GM12878 (cell line): Measurements from ENCODE around the gene CCL7. TPM values are rescaled to one million over a fixed set of nuclear protein-coding genes. Genes with fewer than 3 reads are reported as not detected.

Experiments
- ATAC-seq: fragments of 200-7000 bp; cut with Tn5 transposase; 3 replicates; pipeline ENCODE4 v1.9.1; 2020; ENCODE audit warnings: mild to moderate bottlenecking, moderate library complexity
- BruUV-seq: library from RNA; stranded (reverse); fragments of 400-500 nt; replicated peaks from 2 replicates; lab custom pipeline; 2021; lab: Mats Ljungman, UMichigan
- CTCF ChIA-PET: fragments of 300-600 bp; sonication (Branson Sonifier 250); formaldehyde crosslinking; extraction: SDS; loops from one replicate; lab custom pipeline; 2021; ENCODE audit warnings: inconsistent platforms; lab: Yijun Ruan, JAX
- POLR2A ChIA-PET: fragments of 350-600 bp; formaldehyde crosslinking; extraction: SDS; loops from one replicate; lab custom pipeline; 2021; ENCODE audit warnings: inconsistent platforms; lab: Charles Lee
- RAD21 ChIA-PET: fragments of 300-600 bp; sonication (Branson Sonifier 250); formaldehyde crosslinking; loops from one replicate; lab custom pipeline; 2023; ENCODE audit warnings: antibody characterized with exemption; ENCODE audit not compliant: unreplicated experiment; lab: Charles Lee
- SMC1A ChIA-PET: fragments of 300-600 bp; sonication (Branson Sonifier 250); formaldehyde crosslinking; loops from one replicate; lab custom pipeline; 2023; ENCODE audit not compliant: unreplicated experiment, uncharacterized antibody; lab: Charles Lee
- DNase-seq: peaks from one replicate; pipeline ENCODE4 v3.0.0-alpha.2; 2011; ENCODE audit warnings: low read depth, low spot score
- FAIRE-seq: peaks from 3 replicates; lab custom pipeline; 2011; peaks lifted over from hg19 to GRCh38; lab: Jason Lieb, UNC
- H2AFZ ChIP-seq: 2 replicates; pipeline ENCODE4 v1.6.0; 2011; ENCODE audit warnings: low read depth, low read length, control low read depth; ENCODE audit not compliant: control insufficient read depth
- H3K27ac ChIP-seq: 2 replicates; pipeline ENCODE4 v1.5.1; 2011; ENCODE audit warnings: control low read depth; ENCODE audit not compliant: control insufficient read depth, insufficient read depth
- H3K27me3 ChIP-seq, 2 experiments: replicated peaks in 1 of 2; 2 replicates each; pipeline versions ENCODE4 v1.6.0 to v1.6.1; 2011; ENCODE audit warnings: low read length in 1 of 2; ENCODE audit not compliant: control insufficient read depth in 2 of 2, insufficient read depth in 2 of 2
- H3K36me3 ChIP-seq, 2 experiments: 2 replicates each; pipeline ENCODE4 v1.5.1; 2011; ENCODE audit warnings: low read length in 1 of 2; ENCODE audit not compliant: control insufficient read depth in 2 of 2, insufficient read depth in 2 of 2
- H3K4me1 ChIP-seq: 2 replicates; pipeline ENCODE4 v1.6.1; 2011; ENCODE audit warnings: mild to moderate bottlenecking, low read length, moderate library complexity, mixed read lengths; ENCODE audit not compliant: control insufficient read depth, insufficient read depth
- H3K4me2 ChIP-seq: 2 replicates; pipeline ENCODE4 v1.6.0; 2011; ENCODE audit warnings: control low read depth; ENCODE audit not compliant: control insufficient read depth, insufficient read depth
- H3K4me3 ChIP-seq: fragments of 200-600 bp; sonication (generic); 2 replicates; pipeline ENCODE4 v1.5.1; 2016
- H3K79me2 ChIP-seq: 2 replicates; pipeline ENCODE4 v1.6.0; 2011; ENCODE audit warnings: low read length; ENCODE audit not compliant: control insufficient read depth, insufficient read depth
- H3K9ac ChIP-seq: 2 replicates; pipeline ENCODE4 v1.8.0; 2011; ENCODE audit warnings: low read length, control low read depth, mixed read lengths; ENCODE audit not compliant: control insufficient read depth, insufficient read depth
- H3K9me3 ChIP-seq: replicated peaks from 3 replicates; pipeline ENCODE4 v1.5.1; 2011; ENCODE audit warnings: mild to moderate bottlenecking, low read length; ENCODE audit not compliant: control insufficient read depth, insufficient read depth
- H4K20me1 ChIP-seq: 2 replicates; pipeline ENCODE4 v1.6.0; 2011; ENCODE audit not compliant: control insufficient read depth, insufficient read depth
- CEBPB ChIP-seq, 2 experiments: fragments of 150-350 bp in 1 of 2; IDR thresholded peaks; 2 replicates each; pipeline ENCODE4 v1.6.1; 2012 to 2014; ENCODE audit warnings: low read depth in 2 of 2, low read length in 2 of 2, borderline replicate concordance in 1 of 2, inconsistent platforms in 1 of 2
- GABPA ChIP-seq: IDR thresholded peaks from 2 replicates; pipeline ENCODE4 v1.6.1; 2014; ENCODE audit warnings: antibody characterized with exemption, low read depth, mild to moderate bottlenecking, inconsistent platforms
- JUND ChIP-seq: IDR thresholded peaks from 2 replicates; pipeline ENCODE4 v1.6.1; 2012; ENCODE audit warnings: low read depth, mild to moderate bottlenecking, low read length, improper control_type of control experiment, moderate library complexity
- MEF2B ChIP-seq: fragments of 450-650 bp; IDR thresholded peaks from 2 replicates; pipeline ENCODE4 v1.6.1; 2018; ENCODE audit warnings: mild to moderate bottlenecking, moderate library complexity; ENCODE audit not compliant: partially characterized antibody, poor library complexity, severe bottlenecking
- NFXL1 ChIP-seq: fragments of 450-650 bp; IDR thresholded peaks from 2 replicates; pipeline ENCODE4 v1.6.1; 2017; ENCODE audit warnings: antibody characterized with exemption, mild to moderate bottlenecking, borderline replicate concordance
- SIN3A ChIP-seq: IDR thresholded peaks from 2 replicates; pipeline ENCODE4 v1.6.1; 2012; ENCODE audit warnings: low read depth, low read length, improper control_type of control experiment
- USF2 ChIP-seq: IDR thresholded peaks from 2 replicates; pipeline ENCODE4 v1.6.1; 2011; ENCODE audit warnings: low read depth, low read length, improper control_type of control experiment, borderline replicate concordance
- WRNIP1 ChIP-seq: IDR thresholded peaks from 2 replicates; pipeline ENCODE4 v1.6.1; 2011; ENCODE audit warnings: low read depth, low read length, improper control_type of control experiment, borderline replicate concordance
- WGBS: methylation state at CpG from one replicate; pipeline ENCODE4 v1.1.6; 2016; ENCODE audit warnings: low lambda C conversion rate; ENCODE audit not compliant: insufficient replicate concordance, insufficient coverage; ENCODE audit errors: missing lambda C conversion rate; 5-methylcytosine and 5-hydroxymethylcytosine counted together
- in situ Hi-C: fragments of 300-500 bp; cut with MboI; formaldehyde crosslinking; loops from 9 replicates; pipeline ENCODE4 v1.14.3; 2018; ENCODE audit warnings: mixed read lengths
- intact Hi-C: fragments of 100-400 bp; cut with micrococcal nuclease; formaldehyde crosslinking; loops from one replicate; pipeline ENCODE4 v1.14.2; 2022; ENCODE audit not compliant: unreplicated experiment
- polyA plus RNA-seq, 11 experiments: library from polyadenylated mRNA; depleted of rRNA in 4 of 11; unstranded in 6 of 11; stranded (reverse) in 5 of 11; fragments of >200 nt; fragmentation: Nextera tagmentation in 4 of 11; fragmentation: Illumina TruSeq in 1 of 11; extraction: Ambion mirVana in 4 of 11; extraction: Trizol in 1 of 11; gene quantifications; 1 replicate in 1 of 11; 2 replicates in 10 of 11; pipeline versions ENCODE4 v1.2.1 to v1.2.3, GENCODE V29; 2011 to 2016; ENCODE audit warnings: inconsistent platforms in 2 of 11, missing spikeins in 2 of 11, low read depth in 1 of 11
- total RNA-seq, 4 experiments: library from RNA; depleted of rRNA in 3 of 4; stranded (reverse); fragments of >200 nt in 3 of 4; fragmentation: Illumina TruSeq in 1 of 4; extraction: Trizol in 1 of 4; gene quantifications; 2 replicates each; pipeline versions ENCODE4 v1.2.1 to v1.2.3, GENCODE V29; 2013 to 2021

Gene CCL7
- total and polyA plus RNA-seq, 10 of the 15 experiments (the other 5 are each of a cell fraction or from before 2014, with no cell fraction given): not detected

GRCh38 chr17:34261568-34262337 is 8.3 kb upstream of the CCL7 start:
- no peaks in the 10 kb centered on the region; the same call in 1 of the 2 replicates for H4K20me1 ChIP-seq
- in situ Hi-C loops (no loop called here), intact Hi-C loops (no loop called here)
- RAD21 ChIA-PET: no interaction called here
- no peaks in the 10 kb centered on the region for H3K4me1 ChIP-seq
- WGBS: 38% methylated on average over 5 of the region's 5 CpGs
- CTCF ChIA-PET: interaction anchor here (1.0 kb wide), 1 partner anchor 12 kb away, joined by 5 read pairs; no protein-coding TSS in a partner anchor
- no peak for TF ChIP-seq WRNIP1
- no peak for TF ChIP-seq MEF2B
- no peak for TF ChIP-seq CEBPB (IDR thresholded peaks at IDR 0.05; ENCODE audit: borderline replicate concordance in 1 of 2, low read depth in 2 of 2, low read length in 2 of 2)
- no peak for TF ChIP-seq NFXL1
- no peak for TF ChIP-seq USF2
- no peak for TF ChIP-seq GABPA
- TF ChIP-seq JUND: no peak
- TF ChIP-seq SIN3A: no peak
- BruUV-seq: no TSS peak
- no peak overlapping the region for H3K4me2 ChIP-seq
- ATAC-seq (no peak), DNase-seq (no peak), FAIRE-seq (no peak)
- peaks cover 0 to 1% of the 10 kb centered on the region in 2 experiments; a peak in 1 of 4 replicates for H3K27me3 ChIP-seq
- SMC1A ChIA-PET: no interaction called here
- H3K36me3 ChIP-seq: no peaks in the 10 kb centered on the region
- H3K27ac ChIP-seq: no peak overlapping the region
- H3K9me3 ChIP-seq: no peaks in the 10 kb centered on the region
- no peak overlapping the region for H3K4me3 ChIP-seq
- no peak overlapping the region for H3K9ac ChIP-seq
- POLR2A ChIA-PET: no interaction called here
- no peaks in the 10 kb centered on the region for H3K79me2 ChIP-seq
- no peak overlapping the region for H2AFZ ChIP-seq
